Trophoblast cell (in vitro differentiated cells and primary cell): ENCODE results near the gene EVX1.

Source experiments
- DNase-seq, 2 donors: peaks; one replicate each; pipeline ENCODE4 v3.0.0-alpha.2; 2016
- H2AFZ ChIP-seq: 2 replicates; pipeline ENCODE4 v1.6.1; 2013; ENCODE audit warnings: low read length, moderate library complexity, mild to moderate bottlenecking; ENCODE audit not compliant: insufficient read depth, poor library complexity
- H2AK5ac ChIP-seq: 2 replicates; pipeline ENCODE4 v1.6.1; 2013; ENCODE audit warnings: mild to moderate bottlenecking, low read length
- H2BK120ac ChIP-seq: 2 replicates; pipeline ENCODE4 v1.6.1; 2013; ENCODE audit warnings: low read length, mild to moderate bottlenecking, moderate library complexity; ENCODE audit not compliant: insufficient read depth, poor library complexity
- H2BK12ac ChIP-seq: 2 replicates; pipeline ENCODE4 v1.6.1; 2013; ENCODE audit warnings: mild to moderate bottlenecking, low read length, moderate library complexity
- H2BK5ac ChIP-seq: 2 replicates; pipeline ENCODE4 v1.6.1; 2013; ENCODE audit warnings: low read length, low read depth, moderate library complexity, mild to moderate bottlenecking; ENCODE audit not compliant: poor library complexity
- H3K14ac ChIP-seq: 2 replicates; pipeline ENCODE4 v1.6.1; 2013; ENCODE audit warnings: mild to moderate bottlenecking, low read length
- H3K18ac ChIP-seq: 2 replicates; pipeline ENCODE4 v1.6.1; 2013; ENCODE audit warnings: mild to moderate bottlenecking, low read length
- H3K23ac ChIP-seq: 2 replicates; pipeline ENCODE4 v1.6.1; 2013; ENCODE audit warnings: low read length
- H3K27ac ChIP-seq: 2 replicates; pipeline ENCODE4 v1.5.1; 2013; ENCODE audit warnings: low read depth, mild to moderate bottlenecking, inconsistent platforms, low read length, moderate library complexity
- H3K27me3 ChIP-seq: 2 replicates; pipeline ENCODE4 v1.6.1; 2013; ENCODE audit warnings: inconsistent platforms, mild to moderate bottlenecking, low read length, moderate library complexity; ENCODE audit not compliant: insufficient read depth
- H3K36me3 ChIP-seq, 2 experiments: 1 replicate in 1 of 2; 2 replicates in 1 of 2; pipeline ENCODE4 v1.6.1; 2013; ENCODE audit warnings: low read length in 2 of 2, mild to moderate bottlenecking in 2 of 2, moderate library complexity in 1 of 2; ENCODE audit not compliant: insufficient read depth in 2 of 2, control insufficient read depth in 1 of 2
- H3K4ac ChIP-seq: 2 replicates; pipeline ENCODE4 v1.6.1; 2013; ENCODE audit warnings: low read depth, mild to moderate bottlenecking, low read length, moderate library complexity
- H3K4me1 ChIP-seq, 2 experiments: 1 replicate in 1 of 2; 2 replicates in 1 of 2; pipeline ENCODE4 v1.6.1; 2013; ENCODE audit warnings: low read length in 2 of 2, mild to moderate bottlenecking in 2 of 2, moderate library complexity in 1 of 2; ENCODE audit not compliant: insufficient read depth in 2 of 2, control insufficient read depth in 1 of 2
- H3K4me2 ChIP-seq: 2 replicates; pipeline ENCODE4 v1.6.1; 2013; ENCODE audit warnings: inconsistent platforms, mild to moderate bottlenecking, low read length, moderate library complexity
- H3K4me3 ChIP-seq: 2 replicates; pipeline ENCODE4 v1.5.1; 2013; ENCODE audit warnings: mild to moderate bottlenecking, low read depth, low read length, inconsistent platforms
- H3K79me1 ChIP-seq: one replicate; pipeline ENCODE4 v1.6.1; 2013; ENCODE audit warnings: low read length
- H3K79me2 ChIP-seq: 2 replicates; pipeline ENCODE4 v1.6.1; 2013; ENCODE audit warnings: low read length, mild to moderate bottlenecking; ENCODE audit not compliant: control insufficient read depth, insufficient read depth, poor library complexity
- H3K9ac ChIP-seq: 2 replicates; pipeline ENCODE4 v1.6.1; 2013; ENCODE audit warnings: mild to moderate bottlenecking, low read length
- H3K9me3 ChIP-seq: 2 replicates; pipeline ENCODE4 v1.6.1; 2013; ENCODE audit warnings: low read depth, mild to moderate bottlenecking, control low read depth, inconsistent platforms, low read length; ENCODE audit not compliant: insufficient read depth
- H4K12ac ChIP-seq: 2 replicates; pipeline ENCODE4 v1.6.1; 2013; ENCODE audit warnings: low read depth, mild to moderate bottlenecking, low read length, moderate library complexity
- H4K8ac ChIP-seq: 2 replicates; pipeline ENCODE4 v1.6.1; 2013; ENCODE audit warnings: low read depth, mild to moderate bottlenecking, low read length, moderate library complexity
- H4K91ac ChIP-seq: one replicate; pipeline ENCODE4 v1.6.1; 2013; ENCODE audit warnings: low read depth, mild to moderate bottlenecking, low read length, moderate library complexity
- WGBS: extraction: QIAGEN DNeasy Blood & Tissue Kit; methylation state at CpG from one replicate; pipeline ENCODE4 v1.1.7; 2013; ENCODE audit warnings: missing lambda C conversion rate; ENCODE audit not compliant: insufficient read length, insufficient coverage; ENCODE audit errors: extremely low coverage; 5-methylcytosine and 5-hydroxymethylcytosine counted together

EVX1 gene

DNA sequence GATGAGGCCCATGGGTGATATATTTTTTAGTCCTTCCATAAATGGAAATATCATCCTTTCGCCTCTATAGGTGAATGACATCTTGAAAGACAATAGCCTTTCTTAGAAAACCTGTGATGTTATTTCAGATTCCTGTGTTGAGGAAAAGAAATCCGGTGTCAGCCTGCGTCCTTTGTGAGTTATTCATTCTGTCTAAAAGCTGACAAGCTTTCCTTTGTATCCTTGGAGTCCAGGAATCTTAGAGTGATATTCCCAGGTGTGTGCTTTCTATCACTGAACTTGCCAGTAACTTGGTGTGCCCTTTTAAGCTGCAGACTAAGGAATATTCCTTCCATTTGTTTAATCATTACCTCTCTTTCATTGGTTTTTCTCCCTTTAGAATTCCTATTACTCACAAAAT lies 41.0 kb downstream of the EVX1 start:
- Histone ChIP-seq H2AFZ (no peak overlapping the region), H3K14ac (no peak overlapping the region), H3K27ac (no peak overlapping the region), H3K9me3 (no peaks in the 10 kb centered on the region), H2BK120ac (no peak overlapping the region), H3K4me3 (no peak overlapping the region), H3K4me2 (no peak overlapping the region), H2BK5ac (no peak overlapping the region), H3K4ac (no peak overlapping the region), H3K9ac (no peak overlapping the region), H3K79me2 (no peaks in the 10 kb centered on the region), H4K12ac (no peak overlapping the region), H3K23ac (no peak overlapping the region), H2BK12ac (no peak overlapping the region), H3K4me1 (no peaks in the 10 kb centered on the region), H3K18ac (no peak overlapping the region), H3K79me1 (no peaks in the 10 kb centered on the region), H2AK5ac (no peak overlapping the region), H3K27me3 (no peaks in the 10 kb centered on the region), H4K91ac (no peak overlapping the region), H4K8ac (no peak overlapping the region), H3K36me3 (no peaks in the 10 kb centered on the region)
- DNase-seq: no peak
- no CpG with 5 or more reads among the region's 3 CpGs for WGBS

GRCh38 chr7:27295236-27295635 lies 52.6 kb downstream of the EVX1 start:
- DNase-seq: no peak
- WGBS: no CpG with 5 or more reads among the region's 2 CpGs
- no peak overlapping the region for H4K8ac ChIP-seq
- no peak overlapping the region for H2BK120ac ChIP-seq
- no peak overlapping the region for H3K14ac ChIP-seq
- H3K23ac ChIP-seq: no peak overlapping the region
- H3K4me1 ChIP-seq: no peaks in the 10 kb centered on the region
- H3K4ac ChIP-seq: no peak overlapping the region
- no peak overlapping the region for H2AK5ac ChIP-seq
- no peak overlapping the region for H3K9ac ChIP-seq
- H3K4me3 ChIP-seq: no peak overlapping the region
- H3K79me1 ChIP-seq: no peaks in the 10 kb centered on the region
- no peak overlapping the region for H2BK5ac ChIP-seq
- no peak overlapping the region for H4K91ac ChIP-seq
- H3K4me2 ChIP-seq: no peak overlapping the region
- no peak overlapping the region for H2BK12ac ChIP-seq
- H3K27me3 ChIP-seq: no peaks in the 10 kb centered on the region
- no peaks in the 10 kb centered on the region for H3K9me3 ChIP-seq
- H2AFZ ChIP-seq: no peak overlapping the region
- no peak overlapping the region for H4K12ac ChIP-seq
- no peak overlapping the region for H3K27ac ChIP-seq
- no peak overlapping the region for H3K18ac ChIP-seq
- no peaks in the 10 kb centered on the region for H3K79me2 ChIP-seq
- H3K36me3 ChIP-seq: no peaks in the 10 kb centered on the region

DNA sequence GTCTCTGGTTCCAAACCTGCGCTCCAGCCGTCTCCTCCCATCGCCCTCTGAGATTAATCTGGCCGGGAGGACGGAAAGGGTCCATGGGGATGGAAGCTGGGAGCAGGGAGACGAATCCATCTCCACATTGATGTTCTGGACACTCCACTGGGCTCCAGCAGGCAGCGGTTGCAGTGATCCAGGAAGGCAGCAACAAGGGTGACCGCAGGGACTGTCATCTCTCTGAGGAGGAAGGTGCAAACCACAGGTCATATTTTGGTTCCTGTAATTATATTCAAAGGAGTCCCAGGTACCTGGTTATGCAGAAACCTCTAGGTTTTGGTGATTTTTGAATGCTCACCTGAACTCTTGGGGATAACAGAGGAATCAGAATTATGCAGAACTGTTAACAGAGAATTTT lies 54.8 kb downstream of the EVX1 start:
- Histone ChIP-seq H3K9ac (no peak overlapping the region), H4K91ac (no peak overlapping the region), H3K4me2 (no peak overlapping the region), H2AFZ (no peak overlapping the region), H3K9me3 (no peaks in the 10 kb centered on the region), H3K18ac (no peak overlapping the region), H3K27ac (no peak overlapping the region), H2BK5ac (no peak overlapping the region), H2AK5ac (no peak overlapping the region), H3K79me2 (no peaks in the 10 kb centered on the region), H3K79me1 (no peaks in the 10 kb centered on the region), H3K14ac (no peak overlapping the region), H3K36me3 (no peaks in the 10 kb centered on the region), H3K4me3 (no peak overlapping the region), H3K4me1 (no peaks in the 10 kb centered on the region), H3K4ac (no peak overlapping the region), H2BK120ac (no peak overlapping the region), H4K12ac (no peak overlapping the region), H4K8ac (no peak overlapping the region), H3K27me3 (no peaks in the 10 kb centered on the region), H3K23ac (no peak overlapping the region), H2BK12ac (no peak overlapping the region)
- no peak for DNase-seq
- no CpG with 5 or more reads among the region's 8 CpGs for WGBS
